G401 (cell line): ENCODE measurements around the gene RPGRIP1. TPM values are rescaled to one million over a fixed set of nuclear protein-coding genes. Genes with fewer than 3 reads are reported as not detected.

Experiments
- total RNA-seq: library from RNA; depleted of rRNA; stranded (reverse); fragments of >200 nt; shearing (Covaris generic); gene quantifications from 2 replicates; pipeline ENCODE4 v1.2.3, GENCODE V29; 2014; rRNA removed

Gene RPGRIP1
- total RNA-seq, 1 experiment from 2014 or later = not detected

Other genes with a start within 250 kb of the RPGRIP1 start
- gene TPPP2, start 249.9 kb upstream of the RPGRIP1 start, total RNA-seq = not detected in 2 replicates
- not detected in 2 replicates for gene RNASE13, start 245.3 kb upstream of the RPGRIP1 start, total RNA-seq
- gene RNASE7, start 237.7 kb upstream of the RPGRIP1 start, total RNA-seq = not detected in 2 replicates
- not detected in 2 replicates for gene RNASE8, start 222.3 kb upstream of the RPGRIP1 start, total RNA-seq
- 48.6 and 50.3 TPM in 2 replicates for gene ARHGEF40, start 209.8 kb upstream of the RPGRIP1 start, total RNA-seq
- gene ZNF219, start 181.4 kb upstream of the RPGRIP1 start, total RNA-seq = 29.4 and 45.8 TPM in 2 replicates
- gene TMEM253, start 179.0 kb upstream of the RPGRIP1 start, total RNA-seq = not detected in 2 replicates
- 0.71 TPM in 1 of 2 replicates, not detected in the other for gene OR5AU1, start 124.0 kb upstream of the RPGRIP1 start, total RNA-seq
- 1,370 and 1,766 TPM in 2 replicates for gene HNRNPC, start 10.6 kb upstream of the RPGRIP1 start, total RNA-seq
- 70.3 and 87.7 TPM in 2 replicates for gene SUPT16H, start 103.9 kb downstream of the RPGRIP1 start, total RNA-seq
- gene CHD8, start 176.0 kb downstream of the RPGRIP1 start, total RNA-seq = 54.4 and 65.0 TPM in 2 replicates
- 9.0 and 13.4 TPM in 2 replicates for gene RAB2B, start 196.9 kb downstream of the RPGRIP1 start, total RNA-seq
- gene TOX4, start 197.1 kb downstream of the RPGRIP1 start, total RNA-seq = 45.6 and 56.6 TPM in 2 replicates
- gene METTL3, start 231.3 kb downstream of the RPGRIP1 start, total RNA-seq = 75.0 and 77.5 TPM in 2 replicates
- gene SALL2, start 246.3 kb downstream of the RPGRIP1 start, total RNA-seq = 15.0 and 15.3 TPM in 2 replicates